COLO668 (cell line): Measurements from ENCODE around the gene LMBR1L.

Source experiments
- DNase-seq: peaks from one replicate; lab custom pipeline; 2025; ENCODE audit not compliant: unreplicated experiment; lab: John Stamatoyannopoulos, UW

The LMBR1L gene

DNA sequence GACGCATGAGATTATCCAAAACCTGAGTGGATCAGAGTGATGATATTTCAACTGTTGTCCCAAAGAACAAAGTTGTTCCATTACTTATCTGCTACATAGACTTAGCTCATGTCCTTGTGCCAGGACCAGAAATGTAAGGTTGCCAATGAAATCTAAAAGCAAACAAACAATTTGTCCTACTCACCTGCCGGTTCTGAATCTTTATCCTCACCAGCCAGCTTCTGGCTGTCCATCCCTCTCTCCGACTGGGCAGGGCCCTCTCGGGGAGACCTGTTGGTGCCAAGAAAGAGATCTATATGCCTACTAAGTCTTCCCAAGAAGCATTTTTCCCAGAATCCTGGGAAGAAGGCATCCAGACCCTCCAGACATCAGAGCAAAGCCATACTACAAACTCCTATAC, 55.6 kb downstream of the LMBR1L start:
- no peak for DNase-seq

DNA sequence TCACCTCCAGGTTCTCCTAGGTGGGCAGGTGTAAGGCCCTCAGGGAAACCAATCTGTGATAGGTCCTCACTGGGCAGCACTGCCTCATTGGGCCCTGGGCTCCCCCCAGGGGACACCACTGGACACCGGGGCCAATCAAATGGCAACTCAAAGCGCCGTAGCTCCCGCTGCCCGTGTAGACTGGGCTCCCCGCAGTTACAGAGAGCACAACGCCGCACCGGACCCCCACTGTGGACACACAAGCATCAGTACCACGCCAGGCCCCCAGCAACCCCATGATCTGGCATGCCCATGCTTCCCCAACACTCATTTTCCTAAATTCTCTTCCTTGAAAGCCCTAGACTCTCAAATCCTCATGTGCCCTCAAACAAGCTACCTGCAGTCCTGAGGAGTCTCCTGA, 56.1 kb downstream of the LMBR1L start:
- DNase-seq: no peak

DNA sequence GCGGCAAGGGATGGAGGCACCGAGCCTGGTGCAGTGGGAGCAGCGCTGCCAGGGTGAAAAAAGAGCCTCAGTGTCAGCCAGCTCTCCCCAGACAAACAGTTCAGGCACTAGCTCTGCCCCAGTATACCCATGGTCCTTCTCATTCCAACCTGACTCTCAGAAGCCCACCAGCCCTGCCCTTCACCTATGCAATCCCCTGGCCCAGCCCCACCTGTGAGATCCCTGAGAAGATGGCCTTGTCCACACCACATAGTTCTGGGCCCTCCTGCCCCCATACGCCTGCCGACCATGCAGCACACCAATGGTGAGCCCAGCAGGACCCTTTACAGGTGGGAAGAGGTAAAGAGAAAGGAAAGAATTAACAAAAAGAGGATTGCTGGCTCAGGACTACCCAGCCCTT, 56.6 kb downstream of the LMBR1L start:
- no peak for DNase-seq

GRCh38 chr12:49052451-49053208, 58.0 kb downstream of the LMBR1L start:
- DNase-seq: no peak

DNA sequence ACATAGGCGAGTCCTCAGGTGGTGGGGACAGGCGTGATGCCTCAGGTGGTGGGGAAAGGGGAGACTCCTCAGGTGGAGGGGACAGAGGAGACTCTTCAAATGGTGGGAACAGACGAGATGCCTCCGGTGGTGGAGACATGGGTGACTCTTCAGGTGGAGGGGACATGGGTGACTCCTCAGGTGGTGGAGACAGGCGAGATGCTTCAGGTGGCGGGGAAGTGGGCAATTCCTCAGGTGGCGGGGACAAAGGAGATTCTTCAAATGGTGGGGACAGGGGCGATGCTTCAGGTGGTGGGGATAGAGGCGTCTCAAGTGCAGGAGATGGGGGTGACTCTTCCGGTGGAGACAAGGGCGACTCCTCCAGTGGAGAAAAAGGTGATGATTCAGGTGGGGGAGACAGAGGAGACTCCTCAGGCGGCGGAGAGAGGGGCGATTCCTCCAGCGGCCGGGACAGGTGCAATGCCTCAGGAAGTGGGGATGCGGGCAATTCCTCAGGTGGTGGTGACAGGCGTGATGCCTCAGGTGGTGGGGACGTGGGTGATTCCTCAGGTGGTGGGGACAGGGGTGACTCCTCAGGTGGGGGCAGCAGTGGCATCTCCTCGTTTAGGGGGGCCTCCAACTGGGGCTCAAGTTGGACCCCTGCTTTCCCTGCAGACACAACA, 58.7 kb downstream of the LMBR1L start:
- no peak for DNase-seq

DNA sequence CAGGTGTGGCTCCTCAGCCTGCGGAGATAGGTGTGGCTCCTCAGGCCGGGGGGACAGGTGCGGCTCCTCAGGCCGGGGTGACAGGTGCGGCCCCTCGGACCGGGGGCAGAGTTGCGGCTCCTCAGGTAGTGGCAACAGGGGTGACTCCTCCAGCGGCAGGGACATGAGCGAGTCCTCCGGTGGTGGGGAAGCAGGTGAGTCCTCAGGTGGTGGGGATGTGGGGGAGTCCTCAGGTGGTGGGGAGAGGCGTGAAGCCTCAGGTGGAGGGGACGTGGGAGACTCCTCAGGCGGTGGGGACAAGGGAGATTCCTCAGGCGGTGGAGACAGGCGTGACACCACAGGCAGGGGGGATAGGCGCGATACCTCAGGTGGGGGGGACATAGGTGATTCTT, 59.3 kb downstream of the LMBR1L start:
- no peak for DNase-seq

GRCh38 chr12:49050507-49051372, 59.9 kb downstream of the LMBR1L start:
- no peak for DNase-seq

DNA sequence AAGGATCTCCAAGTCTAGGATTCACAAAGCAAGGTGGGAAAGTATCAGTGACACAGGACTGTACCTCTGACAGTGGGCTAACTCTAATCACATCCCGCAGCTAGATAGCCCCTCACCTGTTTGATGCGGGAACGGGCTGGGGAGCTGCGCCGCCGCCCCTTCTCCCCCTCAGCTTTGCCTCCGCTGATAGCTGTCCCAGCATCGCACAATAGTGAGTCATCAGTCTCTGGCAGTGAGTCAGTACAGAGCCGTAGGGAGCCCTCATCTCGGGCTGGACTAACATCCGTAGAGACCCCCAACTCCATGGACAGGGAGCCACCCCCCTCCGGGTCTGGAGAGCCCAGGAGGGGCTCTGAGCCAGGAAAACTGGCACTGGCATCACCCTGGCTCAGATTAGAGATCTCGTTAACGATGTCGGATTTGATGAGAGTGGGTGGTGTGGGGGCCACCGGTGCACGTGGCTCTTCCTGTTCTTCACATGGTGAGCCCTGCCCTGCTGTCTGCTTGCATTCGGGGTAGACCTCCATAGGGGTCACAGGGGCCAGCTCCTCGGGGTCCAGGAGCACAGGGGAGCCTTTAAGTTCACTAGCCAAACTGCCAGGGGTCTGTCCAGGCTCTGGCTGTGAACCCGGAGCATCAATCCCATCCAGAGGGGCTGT, 61.0 kb downstream of the LMBR1L start:
- DNase-seq: no peak

- DNase-seq: no peak
These were observed 61.7 kb downstream of the LMBR1L start for GRCh38 chr12:49048953-49049352.
